H9 (cell line): ENCODE data around the gene IL9R. TPM values are rescaled to one million over a fixed set of nuclear protein-coding genes. Genes with fewer than 3 reads are reported as not detected.
"Not testable (repeated sequence)": the region's sequence is repeated elsewhere in the genome, so short reads cannot be mapped to it uniquely, and the experiment has no call there.

Experiments
- DNase-seq: peaks from one replicate; pipeline ENCODE4 v3.0.0-alpha.2; 2017
- H2AFZ ChIP-seq: one replicate; pipeline ENCODE4 v1.6.1; 2013; ENCODE audit warnings: mild to moderate bottlenecking, low read length, control low read depth, moderate library complexity
- H2AK5ac ChIP-seq: 2 replicates; pipeline ENCODE4 v1.6.1; 2013; ENCODE audit warnings: low read length, control low read depth, mixed read lengths; ENCODE audit not compliant: insufficient read length
- H2BK120ac ChIP-seq: one replicate; pipeline ENCODE4 v1.6.1; 2013; ENCODE audit warnings: low read depth, mild to moderate bottlenecking, low read length, control low read depth, inconsistent platforms; ENCODE audit not compliant: poor library complexity, severe bottlenecking
- H2BK12ac ChIP-seq: 2 replicates; pipeline ENCODE4 v1.6.1; 2013; ENCODE audit warnings: low read length, control low read depth, mixed read lengths, low read depth; ENCODE audit not compliant: insufficient read length
- H2BK15ac ChIP-seq: 2 replicates; pipeline ENCODE4 v1.6.1; 2013; ENCODE audit warnings: low read depth, low read length, control low read depth
- H2BK20ac ChIP-seq: one replicate; pipeline ENCODE4 v1.6.1; 2013; ENCODE audit warnings: low read depth, mild to moderate bottlenecking, low read length, control low read depth, inconsistent platforms; ENCODE audit not compliant: poor library complexity, severe bottlenecking
- H2BK5ac ChIP-seq: 2 replicates; pipeline ENCODE4 v1.6.1; 2013; ENCODE audit warnings: low read length, control low read depth, mixed read lengths; ENCODE audit not compliant: insufficient read length
- H3K14ac ChIP-seq: 2 replicates; pipeline ENCODE4 v1.6.1; 2013; ENCODE audit warnings: low read length, control low read depth; ENCODE audit not compliant: insufficient read depth
- H3K18ac ChIP-seq: 2 replicates; pipeline ENCODE4 v1.6.1; 2013; ENCODE audit warnings: low read depth, mild to moderate bottlenecking, mixed read lengths, low read length, control low read depth; ENCODE audit not compliant: insufficient read length
- H3K23ac ChIP-seq: 2 replicates; pipeline ENCODE4 v1.6.1; 2013; ENCODE audit warnings: low read length, control low read depth, mixed read lengths, low read depth; ENCODE audit not compliant: insufficient read length
- H3K23me2 ChIP-seq: 2 replicates; pipeline ENCODE4 v1.6.1; 2013; ENCODE audit warnings: low read depth, mild to moderate bottlenecking, mixed read lengths, low read length, control low read depth; ENCODE audit not compliant: insufficient read length, poor library complexity, severe bottlenecking
- H3K27ac ChIP-seq: 2 replicates; pipeline ENCODE4 v1.5.1; 2013; ENCODE audit warnings: low read length, control low read depth, mixed read lengths, low read depth; ENCODE audit not compliant: insufficient read length
- H3K27me3 ChIP-seq: 2 replicates; pipeline ENCODE4 v1.6.1; 2013; ENCODE audit warnings: low read length, control low read depth, inconsistent platforms; ENCODE audit not compliant: insufficient read depth
- H3K4ac ChIP-seq: 2 replicates; pipeline ENCODE4 v1.6.1; 2013; ENCODE audit warnings: low read depth, mild to moderate bottlenecking, control low read depth, inconsistent platforms, low read length, moderate library complexity
- H3K4me1 ChIP-seq: 2 replicates; pipeline ENCODE4 v1.6.1; 2013; ENCODE audit warnings: low read length, control low read depth, inconsistent platforms; ENCODE audit not compliant: insufficient read depth
- H3K4me2 ChIP-seq: 2 replicates; pipeline ENCODE4 v1.6.1; 2013; ENCODE audit warnings: low read length, control low read depth, mixed read lengths; ENCODE audit not compliant: insufficient read length, insufficient read depth
- H3K56ac ChIP-seq: 2 replicates; pipeline ENCODE4 v1.6.1; 2013; ENCODE audit warnings: low read depth, mild to moderate bottlenecking, mixed read lengths, low read length, control low read depth; ENCODE audit not compliant: insufficient read length
- H3K79me1 ChIP-seq: 2 replicates; pipeline ENCODE4 v1.6.1; 2013; ENCODE audit warnings: low read depth, mild to moderate bottlenecking, moderate library complexity, low read length, control low read depth, inconsistent platforms; ENCODE audit not compliant: insufficient read depth, poor library complexity, severe bottlenecking
- H3K79me2 ChIP-seq: 2 replicates; pipeline ENCODE4 v1.6.1; 2013; ENCODE audit warnings: low read length, control low read depth, inconsistent platforms; ENCODE audit not compliant: insufficient read depth
- H3K9ac ChIP-seq: 2 replicates; pipeline ENCODE4 v1.6.1; 2013; ENCODE audit warnings: low read length, control low read depth, mixed read lengths; ENCODE audit not compliant: insufficient read length; ENCODE audit errors: extremely low read depth
- H3K9me3 ChIP-seq: one replicate; pipeline ENCODE4 v1.6.1; 2013; ENCODE audit warnings: low read depth, low read length, inconsistent platforms; ENCODE audit not compliant: control insufficient read depth
- H3T11ph ChIP-seq: one replicate; pipeline ENCODE4 v1.6.1; 2013; ENCODE audit warnings: mild to moderate bottlenecking, low read length, control low read depth, inconsistent platforms
- H4K20me1 ChIP-seq: one replicate; pipeline ENCODE4 v1.6.1; 2013; ENCODE audit not compliant: control insufficient read depth, insufficient read length, insufficient read depth
- H4K5ac ChIP-seq: 2 replicates; pipeline ENCODE4 v1.6.1; 2013; ENCODE audit warnings: low read depth, mild to moderate bottlenecking, mixed read lengths, low read length, control low read depth; ENCODE audit not compliant: insufficient read length
- H4K8ac ChIP-seq: replicated peaks from 2 replicates; pipeline ENCODE4 v1.6.1; 2013; ENCODE audit warnings: low read length, control low read depth, mixed read lengths, low read depth; ENCODE audit not compliant: insufficient read length
- H4K91ac ChIP-seq: 2 replicates; pipeline ENCODE4 v1.6.1; 2013; ENCODE audit warnings: low read depth, mild to moderate bottlenecking, moderate library complexity, mixed read lengths, low read length, control low read depth; ENCODE audit not compliant: insufficient read length
- H3K27ac Mint-ChIP-seq, 3 experiments: 2 replicates in 2 of 3; 3 replicates in 1 of 3; pipeline ENCODE4 v1.8.0; 2020 to 2021; ENCODE audit warnings: mixed read lengths in 3 of 3, mild to moderate bottlenecking in 1 of 3, moderate library complexity in 1 of 3
- H3K27me3 Mint-ChIP-seq: 2 replicates; pipeline ENCODE4 v1.8.0; 2021; ENCODE audit warnings: low read depth, mild to moderate bottlenecking, moderate library complexity, mixed read lengths
- H3K36me3 Mint-ChIP-seq, 3 experiments: 2 replicates in 2 of 3; 3 replicates in 1 of 3; pipeline ENCODE4 v1.8.0; 2020 to 2021; ENCODE audit warnings: low read depth in 3 of 3, mixed read lengths in 3 of 3; ENCODE audit not compliant: insufficient read depth in 1 of 3
- H3K4me1 Mint-ChIP-seq, 2 experiments: 2 replicates each; pipeline ENCODE4 v1.8.0; 2020; ENCODE audit warnings: mixed read lengths in 2 of 2
- H3K4me3 Mint-ChIP-seq, 2 experiments: 2 replicates in 1 of 2; 3 replicates in 1 of 2; pipeline ENCODE4 v1.8.0; 2020 to 2021; ENCODE audit warnings: mild to moderate bottlenecking in 2 of 2, mixed read lengths in 2 of 2, moderate library complexity in 1 of 2
- H3K9me3 Mint-ChIP-seq, 2 experiments: 2 replicates in 1 of 2; 3 replicates in 1 of 2; pipeline ENCODE4 v1.8.0; 2020; ENCODE audit warnings: mild to moderate bottlenecking in 2 of 2, mixed read lengths in 2 of 2, moderate library complexity in 1 of 2
- WGBS: extraction: QIAGEN DNeasy Blood & Tissue Kit; methylation state at CpG from one replicate; pipeline ENCODE4 v1.1.7; 2013; ENCODE audit warnings: missing lambda C conversion rate, low lambda C conversion rate, mixed read lengths; ENCODE audit not compliant: insufficient read length; ENCODE audit errors: extremely low coverage; 5-methylcytosine and 5-hydroxymethylcytosine counted together
- total RNA-seq: library from RNA; stranded (reverse); gene quantifications from 2 replicates; pipeline ENCODE4 v1.2.1, GENCODE V29; 2021
- TF ChIP-seq, protein P1 (sequence below): fragments of 200-600 bp; sonication (generic); conservative IDR thresholded peaks from 3 replicates; pipeline ENCODE4 v1.8.0; 2021; ENCODE audit warnings: antibody characterized with exemption, mild to moderate bottlenecking

Gene IL9R
- total RNA-seq, 1 experiment from 2014 or later = 0.72 TPM

DNA sequence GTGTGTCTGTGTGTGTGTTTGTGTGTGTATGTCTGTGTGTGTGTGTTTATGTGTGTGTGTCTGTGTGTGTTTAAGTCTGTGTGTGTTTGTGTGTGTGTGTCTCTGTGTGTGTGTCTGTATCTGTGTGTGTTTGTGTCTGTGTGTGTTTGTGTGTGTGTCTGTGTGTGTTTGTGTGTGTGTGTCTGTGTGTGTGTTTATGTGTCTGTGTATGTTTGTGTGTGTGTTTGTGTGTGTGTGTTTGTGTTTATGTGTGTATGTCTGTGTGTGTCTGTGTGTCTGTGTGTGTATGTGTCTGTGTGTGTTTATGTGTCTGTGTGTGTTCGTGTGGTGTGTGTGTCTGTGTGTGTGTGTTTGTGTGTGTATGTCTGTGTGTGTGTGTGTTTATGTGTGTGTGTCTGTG is 11.4 kb downstream of the IL9R start:
- Histone ChIP-seq H2BK20ac (no peak overlapping the region), H2BK12ac (no peak overlapping the region), H3K23ac (no peak overlapping the region), H4K5ac (no peak overlapping the region), H2BK120ac (no peak overlapping the region), H4K91ac (no peak overlapping the region), H3K4ac (no peak overlapping the region), H4K8ac (no peak overlapping the region), H3K9me3 (peaks cover 8% of the 10 kb centered on the region), H3K56ac (no peak overlapping the region), H3K14ac (no peak overlapping the region), H2AK5ac (no peak overlapping the region), H3K23me2 (no peaks in the 10 kb centered on the region), H3K79me1 (no peaks in the 10 kb centered on the region), H3K79me2 (no peaks in the 10 kb centered on the region), H3K27ac (no peak overlapping the region), H2AFZ (no peak overlapping the region), H2BK15ac (no peak overlapping the region), H3K27me3 (no peaks in the 10 kb centered on the region), H2BK5ac (no peak overlapping the region), H3T11ph (no peak overlapping the region), H3K4me2 (no peak overlapping the region), H3K9ac (no peak overlapping the region), H4K20me1 (no peaks in the 10 kb centered on the region), H3K4me1 (no peaks in the 10 kb centered on the region), H3K18ac (no peak overlapping the region)
- peaks cover 0 to 5% (median 2%) of the 10 kb centered on the region in 3 experiments; a peak in 3 of 7 replicates for H3K36me3 Mint-ChIP-seq
- peaks cover 18% of the 10 kb centered on the region in 2 experiments for H3K9me3 Mint-ChIP-seq
- H3K4me3 Mint-ChIP-seq = no peak overlapping the region
- no peak for DNase-seq
- no CpG with 5 or more reads among the region's 1 CpG for WGBS
- TF ChIP-seq, protein P1, sequence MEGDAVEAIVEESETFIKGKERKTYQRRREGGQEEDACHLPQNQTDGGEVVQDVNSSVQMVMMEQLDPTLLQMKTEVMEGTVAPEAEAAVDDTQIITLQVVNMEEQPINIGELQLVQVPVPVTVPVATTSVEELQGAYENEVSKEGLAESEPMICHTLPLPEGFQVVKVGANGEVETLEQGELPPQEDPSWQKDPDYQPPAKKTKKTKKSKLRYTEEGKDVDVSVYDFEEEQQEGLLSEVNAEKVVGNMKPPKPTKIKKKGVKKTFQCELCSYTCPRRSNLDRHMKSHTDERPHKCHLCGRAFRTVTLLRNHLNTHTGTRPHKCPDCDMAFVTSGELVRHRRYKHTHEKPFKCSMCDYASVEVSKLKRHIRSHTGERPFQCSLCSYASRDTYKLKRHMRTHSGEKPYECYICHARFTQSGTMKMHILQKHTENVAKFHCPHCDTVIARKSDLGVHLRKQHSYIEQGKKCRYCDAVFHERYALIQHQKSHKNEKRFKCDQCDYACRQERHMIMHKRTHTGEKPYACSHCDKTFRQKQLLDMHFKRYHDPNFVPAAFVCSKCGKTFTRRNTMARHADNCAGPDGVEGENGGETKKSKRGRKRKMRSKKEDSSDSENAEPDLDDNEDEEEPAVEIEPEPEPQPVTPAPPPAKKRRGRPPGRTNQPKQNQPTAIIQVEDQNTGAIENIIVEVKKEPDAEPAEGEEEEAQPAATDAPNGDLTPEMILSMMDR = no peak
- no peak overlapping the region for H3K27ac Mint-ChIP-seq
- H3K4me1 Mint-ChIP-seq = no peaks in the 10 kb centered on the region
- no peaks in the 10 kb centered on the region; the same call in 1 of the 2 replicates for H3K27me3 Mint-ChIP-seq

DNA sequence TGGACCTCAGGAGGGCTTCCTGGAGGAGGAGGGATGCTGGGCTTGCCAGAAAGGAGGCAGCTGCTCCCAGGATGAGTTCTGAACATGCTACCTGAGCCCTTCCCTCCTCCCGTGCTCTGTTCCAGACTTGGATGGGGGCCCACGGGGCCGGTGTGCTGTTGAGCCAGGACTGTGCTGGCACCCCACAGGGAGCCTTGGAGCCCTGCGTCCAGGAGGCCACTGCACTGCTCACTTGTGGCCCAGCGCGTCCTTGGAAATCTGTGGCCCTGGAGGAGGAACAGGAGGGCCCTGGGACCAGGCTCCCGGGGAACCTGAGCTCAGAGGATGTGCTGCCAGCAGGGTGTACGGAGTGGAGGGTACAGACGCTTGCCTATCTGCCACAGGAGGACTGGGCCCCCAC is 12.2 kb downstream of the IL9R start:
- not testable (repeated sequence) for H3K4me3 Mint-ChIP-seq, H3K14ac ChIP-seq, H3K18ac ChIP-seq, H2AFZ ChIP-seq, H2AK5ac ChIP-seq, H3K23ac ChIP-seq, H4K91ac ChIP-seq, H2BK20ac ChIP-seq, H3K27ac ChIP-seq, H4K20me1 ChIP-seq, H3K4me1 ChIP-seq, H3K79me1 ChIP-seq, H3K4ac ChIP-seq, H3K27me3 ChIP-seq, H3T11ph ChIP-seq, H2BK15ac ChIP-seq, H3K36me3 Mint-ChIP-seq, DNase-seq, H3K9me3 ChIP-seq, H3K27me3 Mint-ChIP-seq, H3K4me1 Mint-ChIP-seq, H3K9ac ChIP-seq, H3K4me2 ChIP-seq, H3K56ac ChIP-seq, H4K8ac ChIP-seq, H4K5ac ChIP-seq, H2BK5ac ChIP-seq, H2BK120ac ChIP-seq, H3K27ac Mint-ChIP-seq, H2BK12ac ChIP-seq, H3K79me2 ChIP-seq, H3K23me2 ChIP-seq
- H3K9me3 Mint-ChIP-seq = peaks cover 12 to 13% of the 10 kb centered on the region in 2 experiments
- WGBS = no CpG with 5 or more reads among the region's 9 CpGs
